Kidney epithelial cell (primary cell): ENCODE data around the gene PSMC4. TPM values are rescaled to one million over a fixed set of nuclear protein-coding genes. Genes with fewer than 3 reads are reported as not detected.

Source experiments
- DNase-seq: peaks from one replicate; pipeline ENCODE4 v3.0.0-alpha.2; 2010; ENCODE audit warnings: low read depth
- H3K27me3 ChIP-seq: 2 replicates; pipeline ENCODE4 v1.6.0; 2011; ENCODE audit warnings: low read length; ENCODE audit not compliant: control insufficient read depth, insufficient read depth
- H3K36me3 ChIP-seq: 2 replicates; pipeline ENCODE4 v1.5.1; 2011; ENCODE audit warnings: low read length; ENCODE audit not compliant: control insufficient read depth, insufficient read depth
- H3K4me3 ChIP-seq: 2 replicates; pipeline ENCODE4 v1.5.1; 2011; ENCODE audit warnings: low read depth, mild to moderate bottlenecking, control low read depth, low read length
- total RNA-seq: library from RNA; depleted of rRNA; stranded (reverse); fragments of >200 nt; gene quantifications from 2 replicates; pipeline ENCODE4 v1.2.3, GENCODE V29; 2015
- TF ChIP-seq, protein P1 (sequence below): IDR thresholded peaks from 2 replicates; pipeline ENCODE4 v1.5.1; 2011; ENCODE audit warnings: mild to moderate bottlenecking, moderate library complexity, low read length, control low read depth, inconsistent platforms; ENCODE audit not compliant: insufficient read depth, poor library complexity, severe bottlenecking

PSMC4 gene
- total RNA-seq, 1 donor from 2014 or later, result 149 TPM

DNA sequence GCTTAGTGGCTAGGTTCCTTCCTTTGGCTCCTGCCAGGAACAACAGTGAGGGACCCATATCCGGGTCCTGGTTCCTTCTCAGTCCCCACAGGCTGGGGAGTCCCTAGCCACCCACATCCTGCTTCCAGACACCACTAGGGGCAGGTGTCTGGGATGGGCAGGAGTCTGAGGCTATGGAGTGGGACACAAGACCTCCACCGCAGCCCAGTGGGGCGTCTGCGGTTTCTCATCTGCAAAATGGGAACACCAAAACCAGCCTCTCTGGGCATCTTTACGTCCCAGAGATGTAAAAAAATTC is 35.7 kb upstream of the PSMC4 start:
- no peak overlapping the region for H3K4me3 ChIP-seq
- no peak for DNase-seq
- TF ChIP-seq, protein P1, sequence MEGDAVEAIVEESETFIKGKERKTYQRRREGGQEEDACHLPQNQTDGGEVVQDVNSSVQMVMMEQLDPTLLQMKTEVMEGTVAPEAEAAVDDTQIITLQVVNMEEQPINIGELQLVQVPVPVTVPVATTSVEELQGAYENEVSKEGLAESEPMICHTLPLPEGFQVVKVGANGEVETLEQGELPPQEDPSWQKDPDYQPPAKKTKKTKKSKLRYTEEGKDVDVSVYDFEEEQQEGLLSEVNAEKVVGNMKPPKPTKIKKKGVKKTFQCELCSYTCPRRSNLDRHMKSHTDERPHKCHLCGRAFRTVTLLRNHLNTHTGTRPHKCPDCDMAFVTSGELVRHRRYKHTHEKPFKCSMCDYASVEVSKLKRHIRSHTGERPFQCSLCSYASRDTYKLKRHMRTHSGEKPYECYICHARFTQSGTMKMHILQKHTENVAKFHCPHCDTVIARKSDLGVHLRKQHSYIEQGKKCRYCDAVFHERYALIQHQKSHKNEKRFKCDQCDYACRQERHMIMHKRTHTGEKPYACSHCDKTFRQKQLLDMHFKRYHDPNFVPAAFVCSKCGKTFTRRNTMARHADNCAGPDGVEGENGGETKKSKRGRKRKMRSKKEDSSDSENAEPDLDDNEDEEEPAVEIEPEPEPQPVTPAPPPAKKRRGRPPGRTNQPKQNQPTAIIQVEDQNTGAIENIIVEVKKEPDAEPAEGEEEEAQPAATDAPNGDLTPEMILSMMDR, result no peak
- H3K36me3 ChIP-seq, result no peaks in the 10 kb centered on the region
- no peaks in the 10 kb centered on the region for H3K27me3 ChIP-seq

DNA sequence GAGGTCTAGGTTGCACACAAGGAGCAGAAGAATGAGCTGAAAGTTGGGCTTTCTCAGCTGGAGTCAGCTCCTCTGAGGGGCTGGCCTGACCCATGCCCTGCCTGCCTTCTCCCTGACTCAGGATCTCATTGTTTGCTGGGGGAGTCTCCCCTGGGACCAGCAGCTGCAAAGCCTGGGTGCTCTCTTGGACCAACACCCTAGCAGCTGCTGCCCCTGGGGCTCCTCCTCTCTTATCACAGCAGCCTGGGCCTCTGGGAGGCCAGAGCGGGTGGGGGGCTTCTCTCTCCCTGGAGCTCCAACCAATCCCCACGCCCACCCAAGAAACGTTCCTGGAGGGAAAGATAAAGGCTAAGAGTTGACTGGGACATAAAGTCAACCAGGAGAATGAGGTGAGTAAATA is 34.9 kb upstream of the PSMC4 start:
- Histone ChIP-seq H3K36me3 (no peaks in the 10 kb centered on the region), H3K4me3 (no peak overlapping the region), H3K27me3 (no peaks in the 10 kb centered on the region)
- no peak for DNase-seq
- TF ChIP-seq, protein P1, result no peak

DNA sequence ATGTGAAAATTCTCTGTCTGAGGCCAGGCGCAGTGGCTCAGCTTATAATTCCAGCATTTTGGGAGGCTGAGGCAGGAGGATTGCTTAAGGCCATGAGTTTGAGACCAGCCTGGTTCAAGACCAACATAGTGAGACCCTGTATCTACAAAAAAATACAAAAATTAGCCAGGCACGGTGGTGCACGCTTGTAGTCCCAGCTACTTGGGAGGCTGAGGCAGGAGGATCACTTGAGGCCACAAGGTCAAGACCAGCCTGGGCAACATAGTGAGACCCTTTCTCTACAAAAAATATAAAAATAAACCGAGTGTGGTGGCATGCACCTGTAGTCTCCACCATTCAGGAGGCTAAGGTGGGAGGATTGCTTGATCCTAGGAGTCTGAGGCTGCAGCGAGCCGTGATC is 34.3 kb upstream of the PSMC4 start:
- Histone ChIP-seq H3K36me3 (no peaks in the 10 kb centered on the region), H3K27me3 (no peaks in the 10 kb centered on the region), H3K4me3 (no peak overlapping the region)
- TF ChIP-seq, protein P1, result no peak
- no peak for DNase-seq

DNA sequence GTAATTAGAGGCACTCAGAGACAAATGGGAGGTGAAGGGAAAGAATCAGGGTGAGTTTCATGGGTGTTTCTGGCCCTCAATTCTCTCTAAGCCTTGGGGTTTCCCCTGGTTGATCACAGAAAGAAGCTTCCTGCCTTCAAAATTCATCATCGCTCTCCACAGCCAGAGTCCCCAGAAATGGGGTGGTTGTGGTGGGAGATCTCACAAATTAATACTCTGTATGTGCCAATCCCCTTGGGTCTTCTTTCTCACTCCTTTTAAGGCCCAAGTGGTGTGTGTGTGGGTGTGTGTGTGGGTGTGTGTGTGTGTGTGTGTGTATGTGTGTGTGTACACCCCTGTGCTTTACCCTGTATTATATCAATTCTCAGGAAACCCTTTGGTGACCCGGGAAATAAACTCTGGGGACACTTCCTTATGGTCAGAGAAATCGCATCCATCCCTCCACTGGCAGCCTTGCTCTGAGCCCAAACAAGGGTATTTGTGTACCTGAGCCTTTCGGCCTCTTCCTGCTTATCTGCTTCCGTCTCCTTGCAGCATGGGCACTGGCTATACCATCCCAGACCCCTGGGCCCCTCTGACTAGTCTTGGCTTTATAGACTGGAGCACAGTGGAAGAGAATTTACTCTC is 33.8 kb upstream of the PSMC4 start:
- Histone ChIP-seq H3K4me3 (no peak overlapping the region), H3K36me3 (no peaks in the 10 kb centered on the region), H3K27me3 (no peaks in the 10 kb centered on the region)
- no peak for DNase-seq
- TF ChIP-seq, protein P1, result no peak

DNA sequence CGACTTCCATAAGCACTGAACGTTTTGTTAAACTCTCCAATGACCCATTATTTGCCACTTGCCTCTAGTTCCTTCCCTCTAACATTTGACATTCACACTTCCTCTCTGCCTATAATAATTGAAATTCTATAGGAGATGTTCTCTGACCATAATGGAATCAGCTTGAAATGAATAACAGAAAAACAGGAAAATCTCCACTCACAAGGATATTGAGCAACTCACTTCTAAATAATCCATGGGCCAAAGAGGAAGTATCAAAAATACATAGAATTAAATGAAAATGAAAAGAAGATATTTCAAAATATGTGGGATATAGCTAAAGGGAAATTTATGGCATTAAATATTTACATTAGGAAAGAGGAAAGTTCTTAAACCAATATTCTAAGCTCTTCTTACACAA is 33.2 kb upstream of the PSMC4 start:
- H3K27me3 ChIP-seq, result no peaks in the 10 kb centered on the region
- DNase-seq, result no peak
- H3K36me3 ChIP-seq, result no peaks in the 10 kb centered on the region
- TF ChIP-seq, protein P1, result no peak
- H3K4me3 ChIP-seq, result no peak overlapping the region

DNA sequence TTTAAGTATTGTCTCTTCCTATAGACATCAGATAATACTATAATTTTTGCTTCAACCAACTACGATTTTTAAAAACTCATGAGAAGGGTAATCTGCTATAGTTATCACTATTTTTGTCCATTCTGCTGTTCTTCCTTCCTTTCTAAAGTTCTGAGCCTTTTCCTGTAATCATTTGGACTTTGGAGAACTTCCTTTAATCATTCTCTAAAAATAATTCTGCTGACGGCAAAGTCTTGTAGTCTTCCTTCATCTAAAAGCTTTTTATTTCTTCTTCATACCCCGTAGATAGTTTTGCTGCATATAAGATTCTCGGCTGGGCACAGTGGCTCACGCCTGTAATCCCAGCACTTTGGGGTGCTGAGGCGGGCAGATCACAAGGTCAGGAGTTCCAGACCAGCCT is 31.4 kb upstream of the PSMC4 start:
- DNase-seq, result no peak
- no peaks in the 10 kb centered on the region for H3K36me3 ChIP-seq
- no peaks in the 10 kb centered on the region for H3K27me3 ChIP-seq
- TF ChIP-seq, protein P1, result no peak
- H3K4me3 ChIP-seq, result no peak overlapping the region
